Mammary epithelial cell (primary cell): ENCODE results near the gene RPAP3.

Experiments used
- CTCF ChIP-seq, 2 donors: IDR thresholded peaks in 1 of 2; conservative IDR thresholded peaks in 1 of 2; 2 replicates each; pipeline ENCODE4 v1.5.1; 2011 to 2012; ENCODE audit warnings: inconsistent platforms in 2 of 2, low read length in 2 of 2, mild to moderate bottlenecking in 2 of 2, control low read depth in 1 of 2, low read depth in 1 of 2; ENCODE audit not compliant: insufficient read depth in 1 of 2; ENCODE audit errors: extremely low read depth in 1 of 2
- EZH2 ChIP-seq: IDR thresholded peaks from 2 replicates; pipeline ENCODE4 v1.6.1; 2012; ENCODE audit warnings: low read length, inconsistent platforms, borderline replicate concordance

DNA sequence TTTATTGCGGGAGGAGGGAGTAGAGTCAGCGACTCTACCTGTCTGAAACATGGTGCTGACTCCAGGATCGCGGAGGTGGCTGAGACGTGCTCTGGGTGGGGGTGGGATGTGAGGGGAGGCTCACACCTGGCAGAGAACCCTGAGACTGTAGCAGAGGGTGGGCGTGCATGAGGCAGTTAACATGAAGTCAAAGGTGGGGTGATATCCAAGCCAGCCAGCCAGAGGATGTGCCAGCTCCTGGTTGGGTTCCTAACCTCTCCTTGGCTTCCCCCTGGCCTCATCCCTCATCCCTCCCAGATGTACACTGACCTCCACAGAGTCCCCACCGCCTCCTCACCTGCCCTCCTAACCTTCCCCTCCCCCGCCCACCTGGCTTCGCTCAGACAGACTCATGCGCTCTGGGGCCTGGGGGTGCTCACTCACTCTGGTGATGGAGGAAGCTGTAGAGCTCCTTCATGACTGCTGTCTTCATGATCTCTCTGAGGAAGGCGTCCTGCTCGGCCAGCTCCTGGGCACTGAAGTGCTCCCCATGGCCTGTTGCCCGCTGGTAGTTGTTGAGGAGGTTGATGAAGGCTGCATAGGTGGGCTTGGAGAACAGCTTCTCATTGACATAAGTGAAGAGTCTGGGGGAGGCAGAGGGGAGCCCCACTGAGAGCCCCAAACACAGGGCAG is 10.2 kb upstream of the RPAP3 start:
- TF ChIP-seq CTCF (conservative IDR thresholded peaks at IDR 0.05 in 1 of 2, IDR thresholded peaks at IDR 0.05 in 1 of 2; ENCODE audit: extremely low read depth in 1 of 2, insufficient read depth in 1 of 2, low read depth in 1 of 2, low read length in 2 of 2) (no peak), EZH2 (no peak)
